ENCODE results near the gene CDK6.

GRCh38 chr7:92639966-92640365, 196.4 kb downstream of the CDK6 start:
- no peak for TF ChIP-seq POLR2A (IDR thresholded peaks at IDR 0.05; ENCODE audit: borderline replicate concordance, extremely low read depth, insufficient read depth, insufficient read length)
- TF ChIP-seq REST (IDR thresholded peaks at IDR 0.05; ENCODE audit: low read depth): no peak
- TF ChIP-seq ELF1 (IDR thresholded peaks at IDR 0.05; ENCODE audit: borderline replicate concordance, low read depth): no peak
- no peak for TF ChIP-seq ZFX (IDR thresholded peaks at IDR 0.05)
- no peak for TF ChIP-seq CTCF (IDR thresholded peaks at IDR 0.05 in 2 of 3, conservative IDR thresholded peaks at IDR 0.05 in 1 of 3; ENCODE audit: borderline replicate concordance in 1 of 3, insufficient read depth in 1 of 3, low read depth in 2 of 3, low read length in 2 of 3)
- TF ChIP-seq FOSL1 (IDR thresholded peaks at IDR 0.05; ENCODE audit: low read depth): no peak

Measured in HCT116 (cell line).